ENCODE data around the gene DBX2.
"Not testable (repeated sequence)": the region's sequence is repeated elsewhere in the genome, so short reads cannot be mapped to it uniquely, and the experiment has no call there.

The DBX2 gene

GRCh38 chr12:45010059-45010458 lies 40.8 kb downstream of the DBX2 start:
- DNase-seq (ENCODE audit: low spot score): no peak

GRCh38 chr12:45008211-45008610 lies 42.7 kb downstream of the DBX2 start:
- no peak for DNase-seq (ENCODE audit: low spot score)

DNA sequence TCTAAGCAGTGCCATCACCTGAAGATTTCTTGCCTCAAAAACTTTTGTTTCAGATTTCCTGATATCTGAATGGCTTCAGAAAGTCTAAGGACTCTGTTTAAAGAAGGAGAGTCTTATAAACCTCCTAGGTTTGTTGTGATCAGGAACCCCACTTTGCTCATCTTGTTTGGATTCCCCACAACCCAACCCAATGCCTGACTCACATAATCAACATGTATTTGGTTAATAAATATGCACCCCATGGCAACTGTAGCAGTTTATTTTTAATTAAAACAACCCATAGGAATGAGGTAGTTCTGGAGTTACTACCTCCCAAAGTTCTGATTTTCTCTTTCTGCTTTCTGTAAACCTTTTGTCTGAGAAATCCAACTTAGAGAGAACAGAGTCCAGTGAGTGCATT lies 51.5 kb downstream of the DBX2 start:
- no peak for DNase-seq (ENCODE audit: low spot score)

DNA sequence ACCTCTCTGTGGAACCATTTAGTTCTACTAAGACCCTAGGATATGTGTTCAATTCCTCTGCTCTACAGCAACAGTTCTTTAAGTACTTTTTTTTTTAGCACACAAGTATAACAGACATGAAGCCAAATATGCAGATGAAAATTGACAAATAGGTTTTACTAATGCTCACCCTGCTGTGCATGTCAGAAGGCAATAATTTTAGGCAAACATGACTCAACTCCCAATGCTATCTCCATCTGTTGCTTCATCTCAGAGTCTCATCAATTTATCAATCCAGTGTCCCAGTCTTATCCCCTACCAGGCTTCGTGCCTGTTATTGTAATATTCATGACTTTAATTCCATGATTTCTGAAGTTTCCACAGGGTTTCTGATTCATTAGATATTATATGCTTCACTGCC lies 57.7 kb downstream of the DBX2 start:
- DNase-seq (ENCODE audit: low spot score): no peak

DNA sequence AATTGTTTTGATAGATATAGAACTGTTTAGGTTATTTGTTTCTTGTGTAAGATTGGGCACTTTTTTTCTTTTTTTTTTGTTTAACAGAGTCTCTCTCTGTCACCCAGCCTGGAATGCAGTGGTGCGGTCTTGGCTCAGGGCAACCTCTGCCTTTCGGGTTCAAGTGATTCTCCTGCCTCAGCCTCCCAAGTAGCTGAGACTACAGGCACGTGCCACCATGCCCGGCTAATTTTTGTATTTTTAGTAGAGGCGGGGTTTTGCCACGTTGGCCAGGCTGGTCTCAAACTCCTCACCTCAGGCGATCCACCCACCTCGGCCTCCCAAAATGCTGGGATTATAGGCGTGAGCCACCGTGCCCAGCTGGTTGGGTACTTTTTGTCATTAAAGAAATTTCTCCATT lies 66.0 kb downstream of the DBX2 start:
- DNase-seq (ENCODE audit: low spot score): not testable (repeated sequence)

GRCh38 chr12:44979918-44980317 lies 71.0 kb downstream of the DBX2 start:
- DNase-seq (ENCODE audit: low spot score): no peak

- no peak for DNase-seq (ENCODE audit: low spot score)
These were observed 74.7 kb downstream of the DBX2 start for GRCh38 chr12:44976246-44976645.

DNA sequence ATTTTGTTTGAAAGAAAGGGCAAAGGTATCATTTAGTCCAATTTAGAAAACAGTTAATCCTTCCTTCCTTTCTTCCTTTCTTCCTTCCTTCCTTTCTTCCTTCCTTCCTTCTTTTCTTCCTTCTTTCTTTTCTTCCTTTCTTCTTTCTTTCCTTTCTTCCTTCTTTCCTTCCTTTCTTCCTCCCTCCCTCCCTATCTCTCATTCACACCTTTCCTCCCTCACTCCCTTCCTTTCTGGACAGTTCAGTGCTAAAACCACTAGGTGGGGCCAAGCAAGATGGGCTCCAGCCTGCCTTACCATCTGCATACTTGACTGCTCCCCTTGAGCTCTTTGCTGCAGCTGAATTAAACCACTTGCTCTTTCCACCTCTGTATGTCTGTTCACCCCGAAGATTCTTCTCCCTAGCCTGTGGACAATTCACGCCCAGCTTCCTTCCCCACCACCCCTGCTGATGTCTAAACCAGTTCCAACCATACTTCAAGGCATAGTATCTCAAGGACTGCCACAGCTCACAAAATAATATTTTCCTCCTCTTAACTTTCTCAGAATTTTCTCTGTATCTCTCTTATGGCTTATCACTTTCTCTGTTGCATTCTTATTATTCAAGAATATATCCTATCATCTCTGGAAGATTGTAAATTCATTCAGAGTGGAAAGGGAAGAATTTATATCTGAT lies 78.0 kb downstream of the DBX2 start:
- DNase-seq (ENCODE audit: low spot score): peak; percentile 23

DNA sequence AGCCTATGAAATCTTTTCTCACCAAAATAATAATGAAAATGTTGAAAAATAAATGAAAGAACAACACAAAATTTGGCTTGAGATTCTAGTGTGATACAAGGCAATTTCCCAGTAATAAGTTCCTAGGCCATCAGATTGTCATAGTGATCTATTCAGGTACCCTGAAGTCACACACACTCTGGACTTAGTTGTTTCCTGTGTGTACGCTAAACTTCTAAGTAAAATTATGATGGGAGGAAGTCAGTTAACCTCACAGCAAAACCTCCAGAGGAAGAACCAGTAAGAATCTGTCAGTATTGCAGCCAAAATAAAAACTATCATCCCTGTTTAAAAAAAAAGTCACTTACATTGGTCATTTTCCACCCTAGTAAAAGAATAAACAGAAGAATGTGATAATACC lies 81.9 kb downstream of the DBX2 start:
- no peak for DNase-seq (ENCODE audit: low spot score)
